GM12878 (cell line): ENCODE results near the gene THTPA. TPM values are rescaled to one million over a fixed set of nuclear protein-coding genes. Genes with fewer than 3 reads are reported as not detected.

ENCODE experiments used
- ATAC-seq: fragments of 200-7000 bp; cut with Tn5 transposase; 3 replicates; pipeline ENCODE4 v1.9.1; 2020; ENCODE audit warnings: mild to moderate bottlenecking, moderate library complexity
- BruUV-seq: library from RNA; stranded (reverse); fragments of 400-500 nt; replicated peaks from 2 replicates; lab custom pipeline; 2021; lab: Mats Ljungman, UMichigan
- CTCF ChIA-PET: fragments of 300-600 bp; sonication (Branson Sonifier 250); formaldehyde crosslinking; extraction: SDS; loops from one replicate; lab custom pipeline; 2021; ENCODE audit warnings: inconsistent platforms; lab: Yijun Ruan, JAX
- POLR2A ChIA-PET: fragments of 350-600 bp; formaldehyde crosslinking; extraction: SDS; loops from one replicate; lab custom pipeline; 2021; ENCODE audit warnings: inconsistent platforms; lab: Charles Lee
- RAD21 ChIA-PET: fragments of 300-600 bp; sonication (Branson Sonifier 250); formaldehyde crosslinking; loops from one replicate; lab custom pipeline; 2023; ENCODE audit warnings: antibody characterized with exemption; ENCODE audit not compliant: unreplicated experiment; lab: Charles Lee
- SMC1A ChIA-PET: fragments of 300-600 bp; sonication (Branson Sonifier 250); formaldehyde crosslinking; loops from one replicate; lab custom pipeline; 2023; ENCODE audit not compliant: unreplicated experiment, uncharacterized antibody; lab: Charles Lee
- DNase-seq: peaks from one replicate; pipeline ENCODE4 v3.0.0-alpha.2; 2011; ENCODE audit warnings: low read depth, low spot score
- FAIRE-seq: peaks from 3 replicates; lab custom pipeline; 2011; peaks lifted over from hg19 to GRCh38; lab: Jason Lieb, UNC
- H2AFZ ChIP-seq: 2 replicates; pipeline ENCODE4 v1.6.0; 2011; ENCODE audit warnings: low read depth, low read length, control low read depth; ENCODE audit not compliant: control insufficient read depth
- H3K27ac ChIP-seq: 2 replicates; pipeline ENCODE4 v1.5.1; 2011; ENCODE audit warnings: control low read depth; ENCODE audit not compliant: control insufficient read depth, insufficient read depth
- H3K27me3 ChIP-seq, 2 experiments: replicated peaks in 1 of 2; 2 replicates each; pipeline versions ENCODE4 v1.6.0 to v1.6.1; 2011; ENCODE audit warnings: low read length in 1 of 2; ENCODE audit not compliant: control insufficient read depth in 2 of 2, insufficient read depth in 2 of 2
- H3K36me3 ChIP-seq, 2 experiments: 2 replicates each; pipeline ENCODE4 v1.5.1; 2011; ENCODE audit warnings: low read length in 1 of 2; ENCODE audit not compliant: control insufficient read depth in 2 of 2, insufficient read depth in 2 of 2
- H3K4me1 ChIP-seq: 2 replicates; pipeline ENCODE4 v1.6.1; 2011; ENCODE audit warnings: mild to moderate bottlenecking, low read length, moderate library complexity, mixed read lengths; ENCODE audit not compliant: control insufficient read depth, insufficient read depth
- H3K4me2 ChIP-seq: 2 replicates; pipeline ENCODE4 v1.6.0; 2011; ENCODE audit warnings: control low read depth; ENCODE audit not compliant: control insufficient read depth, insufficient read depth
- H3K4me3 ChIP-seq: fragments of 200-600 bp; sonication (generic); 2 replicates; pipeline ENCODE4 v1.5.1; 2016
- H3K79me2 ChIP-seq: 2 replicates; pipeline ENCODE4 v1.6.0; 2011; ENCODE audit warnings: low read length; ENCODE audit not compliant: control insufficient read depth, insufficient read depth
- H3K9ac ChIP-seq: 2 replicates; pipeline ENCODE4 v1.8.0; 2011; ENCODE audit warnings: low read length, control low read depth, mixed read lengths; ENCODE audit not compliant: control insufficient read depth, insufficient read depth
- H3K9me3 ChIP-seq: replicated peaks from 3 replicates; pipeline ENCODE4 v1.5.1; 2011; ENCODE audit warnings: mild to moderate bottlenecking, low read length; ENCODE audit not compliant: control insufficient read depth, insufficient read depth
- H4K20me1 ChIP-seq: 2 replicates; pipeline ENCODE4 v1.6.0; 2011; ENCODE audit not compliant: control insufficient read depth, insufficient read depth
- DPF2 ChIP-seq: fragments of 450-650 bp; IDR thresholded peaks from 2 replicates; pipeline ENCODE4 v1.6.1; 2017; ENCODE audit warnings: mild to moderate bottlenecking
- EP300 ChIP-seq, 2 experiments: fragments of 150-350 bp in 1 of 2; IDR thresholded peaks; 2 replicates each; pipeline ENCODE4 v1.6.1; 2011 to 2012; ENCODE audit warnings: low read depth in 2 of 2, low read length in 2 of 2, borderline replicate concordance in 1 of 2, improper control_type of control experiment in 1 of 2, inconsistent platforms in 1 of 2; ENCODE audit not compliant: control insufficient read depth in 1 of 2
- IRF4 ChIP-seq: IDR thresholded peaks from 2 replicates; pipeline ENCODE4 v1.6.1; 2011; ENCODE audit warnings: low read depth, low read length
- NBN ChIP-seq: fragments of 450-650 bp; IDR thresholded peaks from 2 replicates; pipeline ENCODE4 v1.6.1; 2016
- RAD51 ChIP-seq: fragments of 450-650 bp; IDR thresholded peaks from 2 replicates; pipeline ENCODE4 v1.6.1; 2016; ENCODE audit warnings: moderate library complexity, mild to moderate bottlenecking, inconsistent platforms
- TCF7 ChIP-seq: IDR thresholded peaks from 2 replicates; pipeline ENCODE4 v1.6.1; 2014; ENCODE audit warnings: antibody characterized with exemption, borderline replicate concordance
- WRNIP1 ChIP-seq: IDR thresholded peaks from 2 replicates; pipeline ENCODE4 v1.6.1; 2011; ENCODE audit warnings: low read depth, low read length, improper control_type of control experiment, borderline replicate concordance
- WGBS: methylation state at CpG from one replicate; pipeline ENCODE4 v1.1.6; 2016; ENCODE audit warnings: low lambda C conversion rate; ENCODE audit not compliant: insufficient replicate concordance, insufficient coverage; ENCODE audit errors: missing lambda C conversion rate; 5-methylcytosine and 5-hydroxymethylcytosine counted together
- in situ Hi-C: fragments of 300-500 bp; cut with MboI; formaldehyde crosslinking; loops from 9 replicates; pipeline ENCODE4 v1.14.3; 2018; ENCODE audit warnings: mixed read lengths
- intact Hi-C: fragments of 100-400 bp; cut with micrococcal nuclease; formaldehyde crosslinking; loops from one replicate; pipeline ENCODE4 v1.14.2; 2022; ENCODE audit not compliant: unreplicated experiment
- polyA plus RNA-seq, 11 experiments: library from polyadenylated mRNA; depleted of rRNA in 4 of 11; unstranded in 6 of 11; stranded (reverse) in 5 of 11; fragments of >200 nt; fragmentation: Nextera tagmentation in 4 of 11; fragmentation: Illumina TruSeq in 1 of 11; extraction: Ambion mirVana in 4 of 11; extraction: Trizol in 1 of 11; gene quantifications; 1 replicate in 1 of 11; 2 replicates in 10 of 11; pipeline versions ENCODE4 v1.2.1 to v1.2.3, GENCODE V29; 2011 to 2016; ENCODE audit warnings: inconsistent platforms in 2 of 11, missing spikeins in 2 of 11, low read depth in 1 of 11
- total RNA-seq, 4 experiments: library from RNA; depleted of rRNA in 3 of 4; stranded (reverse); fragments of >200 nt in 3 of 4; fragmentation: Illumina TruSeq in 1 of 4; extraction: Trizol in 1 of 4; gene quantifications; 2 replicates each; pipeline versions ENCODE4 v1.2.1 to v1.2.3, GENCODE V29; 2013 to 2021
- TF ChIP-seq, protein P1 (sequence below): fragments of 150-350 bp; IDR thresholded peaks from 2 replicates; pipeline ENCODE4 v1.6.1; 2014; ENCODE audit warnings: mild to moderate bottlenecking, low read depth, low read length
- TF ChIP-seq, protein P2 (sequence below): IDR thresholded peaks from 2 replicates; pipeline ENCODE4 v1.6.1; 2011; ENCODE audit warnings: borderline replicate concordance, low read depth, mild to moderate bottlenecking, moderate library complexity, low read length; ENCODE audit not compliant: insufficient read depth, poor library complexity, severe bottlenecking
- TF ChIP-seq, protein P3 (sequence below): fragments of 450-650 bp; IDR thresholded peaks from 2 replicates; pipeline ENCODE4 v1.6.1; 2017; ENCODE audit warnings: mild to moderate bottlenecking, moderate library complexity
- TF ChIP-seq, protein P4 (sequence below): IDR thresholded peaks from 2 replicates; pipeline ENCODE4 v1.6.1; 2011; ENCODE audit warnings: low read depth, mild to moderate bottlenecking, low read length, moderate library complexity, borderline replicate concordance; ENCODE audit errors: extremely low read depth
- TF ChIP-seq, protein P5 (sequence below): IDR thresholded peaks from 2 replicates; pipeline ENCODE4 v1.6.1; 2012; ENCODE audit warnings: low read depth, low read length, improper control_type of control experiment

Gene THTPA
- total and polyA plus RNA-seq, 10 of the 15 experiments (the other 5 are each of a cell fraction or from before 2014, with no cell fraction given) = 3.1 to 24.9 (median 12.8) TPM

DNA sequence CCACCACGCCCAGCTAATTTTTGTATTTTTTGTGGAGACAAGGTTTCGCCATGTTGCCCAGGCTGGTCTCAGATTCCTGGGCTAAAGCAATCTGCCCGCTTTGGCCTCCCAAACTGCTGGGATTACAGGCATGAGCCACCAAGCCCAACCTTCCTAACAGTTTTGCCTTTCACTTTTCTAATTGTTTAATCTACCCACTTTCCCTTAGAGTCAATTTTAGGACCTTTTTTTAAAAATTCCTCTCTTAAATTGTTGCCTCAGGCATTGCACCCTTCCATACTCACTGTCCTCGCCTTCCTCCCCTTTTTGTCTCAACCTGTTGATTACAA lies 16.0 kb upstream of the THTPA start:
- H3K79me2 ChIP-seq = no peaks in the 10 kb centered on the region
- in situ Hi-C loops = no loop called here

More for the DNA sequence above, 16.0 kb upstream of the THTPA start:
- TF ChIP-seq, protein P1, sequence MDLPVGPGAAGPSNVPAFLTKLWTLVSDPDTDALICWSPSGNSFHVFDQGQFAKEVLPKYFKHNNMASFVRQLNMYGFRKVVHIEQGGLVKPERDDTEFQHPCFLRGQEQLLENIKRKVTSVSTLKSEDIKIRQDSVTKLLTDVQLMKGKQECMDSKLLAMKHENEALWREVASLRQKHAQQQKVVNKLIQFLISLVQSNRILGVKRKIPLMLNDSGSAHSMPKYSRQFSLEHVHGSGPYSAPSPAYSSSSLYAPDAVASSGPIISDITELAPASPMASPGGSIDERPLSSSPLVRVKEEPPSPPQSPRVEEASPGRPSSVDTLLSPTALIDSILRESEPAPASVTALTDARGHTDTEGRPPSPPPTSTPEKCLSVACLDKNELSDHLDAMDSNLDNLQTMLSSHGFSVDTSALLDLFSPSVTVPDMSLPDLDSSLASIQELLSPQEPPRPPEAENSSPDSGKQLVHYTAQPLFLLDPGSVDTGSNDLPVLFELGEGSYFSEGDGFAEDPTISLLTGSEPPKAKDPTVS = no peak
- no peak for TF ChIP-seq NBN
- TF ChIP-seq EP300 (IDR thresholded peaks at IDR 0.05; ENCODE audit: borderline replicate concordance in 1 of 2, control insufficient read depth in 1 of 2, low read depth in 2 of 2, low read length in 2 of 2) = no peak
- TF ChIP-seq, protein P2, sequence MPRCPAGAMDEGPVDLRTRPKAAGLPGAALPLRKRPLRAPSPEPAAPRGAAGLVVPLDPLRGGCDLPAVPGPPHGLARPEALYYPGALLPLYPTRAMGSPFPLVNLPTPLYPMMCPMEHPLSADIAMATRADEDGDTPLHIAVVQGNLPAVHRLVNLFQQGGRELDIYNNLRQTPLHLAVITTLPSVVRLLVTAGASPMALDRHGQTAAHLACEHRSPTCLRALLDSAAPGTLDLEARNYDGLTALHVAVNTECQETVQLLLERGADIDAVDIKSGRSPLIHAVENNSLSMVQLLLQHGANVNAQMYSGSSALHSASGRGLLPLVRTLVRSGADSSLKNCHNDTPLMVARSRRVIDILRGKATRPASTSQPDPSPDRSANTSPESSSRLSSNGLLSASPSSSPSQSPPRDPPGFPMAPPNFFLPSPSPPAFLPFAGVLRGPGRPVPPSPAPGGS = no peak
- TF ChIP-seq DPF2 = no peak
- TF ChIP-seq RAD51 = no peak
- TF ChIP-seq, protein P3, sequence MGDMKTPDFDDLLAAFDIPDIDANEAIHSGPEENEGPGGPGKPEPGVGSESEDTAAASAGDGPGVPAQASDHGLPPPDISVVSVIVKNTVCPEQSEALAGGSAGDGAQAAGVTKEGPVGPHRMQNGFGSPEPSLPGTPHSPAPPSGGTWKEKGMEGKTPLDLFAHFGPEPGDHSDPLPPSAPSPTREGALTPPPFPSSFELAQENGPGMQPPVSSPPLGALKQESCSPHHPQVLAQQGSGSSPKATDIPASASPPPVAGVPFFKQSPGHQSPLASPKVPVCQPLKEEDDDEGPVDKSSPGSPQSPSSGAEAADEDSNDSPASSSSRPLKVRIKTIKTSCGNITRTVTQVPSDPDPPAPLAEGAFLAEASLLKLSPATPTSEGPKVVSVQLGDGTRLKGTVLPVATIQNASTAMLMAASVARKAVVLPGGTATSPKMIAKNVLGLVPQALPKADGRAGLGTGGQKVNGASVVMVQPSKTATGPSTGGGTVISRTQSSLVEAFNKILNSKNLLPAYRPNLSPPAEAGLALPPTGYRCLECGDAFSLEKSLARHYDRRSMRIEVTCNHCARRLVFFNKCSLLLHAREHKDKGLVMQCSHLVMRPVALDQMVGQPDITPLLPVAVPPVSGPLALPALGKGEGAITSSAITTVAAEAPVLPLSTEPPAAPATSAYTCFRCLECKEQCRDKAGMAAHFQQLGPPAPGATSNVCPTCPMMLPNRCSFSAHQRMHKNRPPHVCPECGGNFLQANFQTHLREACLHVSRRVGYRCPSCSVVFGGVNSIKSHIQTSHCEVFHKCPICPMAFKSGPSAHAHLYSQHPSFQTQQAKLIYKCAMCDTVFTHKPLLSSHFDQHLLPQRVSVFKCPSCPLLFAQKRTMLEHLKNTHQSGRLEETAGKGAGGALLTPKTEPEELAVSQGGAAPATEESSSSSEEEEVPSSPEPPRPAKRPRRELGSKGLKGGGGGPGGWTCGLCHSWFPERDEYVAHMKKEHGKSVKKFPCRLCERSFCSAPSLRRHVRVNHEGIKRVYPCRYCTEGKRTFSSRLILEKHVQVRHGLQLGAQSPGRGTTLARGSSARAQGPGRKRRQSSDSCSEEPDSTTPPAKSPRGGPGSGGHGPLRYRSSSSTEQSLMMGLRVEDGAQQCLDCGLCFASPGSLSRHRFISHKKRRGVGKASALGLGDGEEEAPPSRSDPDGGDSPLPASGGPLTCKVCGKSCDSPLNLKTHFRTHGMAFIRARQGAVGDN = no peak
- TF ChIP-seq, protein P4, sequence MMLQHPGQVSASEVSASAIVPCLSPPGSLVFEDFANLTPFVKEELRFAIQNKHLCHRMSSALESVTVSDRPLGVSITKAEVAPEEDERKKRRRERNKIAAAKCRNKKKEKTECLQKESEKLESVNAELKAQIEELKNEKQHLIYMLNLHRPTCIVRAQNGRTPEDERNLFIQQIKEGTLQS = no peak
- TF ChIP-seq, protein P5, sequence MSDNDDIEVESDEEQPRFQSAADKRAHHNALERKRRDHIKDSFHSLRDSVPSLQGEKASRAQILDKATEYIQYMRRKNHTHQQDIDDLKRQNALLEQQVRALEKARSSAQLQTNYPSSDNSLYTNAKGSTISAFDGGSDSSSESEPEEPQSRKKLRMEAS = no peak
- no peak for TF ChIP-seq TCF7
- no peak for TF ChIP-seq WRNIP1
- no peak for TF ChIP-seq IRF4
- DNase-seq (no peak), FAIRE-seq (no peak), ATAC-seq (no peak)
- BruUV-seq = no TSS peak
- RAD21 ChIA-PET = interaction anchor here (1.0 to 1.8 kb wide), 3 partner anchors 18 to 62 kb away, joined by 3 to 4 read pairs (median 4); no protein-coding TSS in a partner anchor
- Histone ChIP-seq H3K4me1 (no peaks in the 10 kb centered on the region), H3K27ac (no peak overlapping the region), H3K9me3 (no peaks in the 10 kb centered on the region), H3K4me3 (no peak overlapping the region), H4K20me1 (no peaks in the 10 kb centered on the region), H3K36me3 (no peaks in the 10 kb centered on the region), H3K9ac (no peak overlapping the region), H3K4me2 (no peak overlapping the region), H2AFZ (no peak overlapping the region), H3K27me3 (no peaks in the 10 kb centered on the region)
- intact Hi-C loops = no loop called here
- SMC1A ChIA-PET = interaction anchor here (2.0 kb wide), 1 partner anchor 65 kb away, joined by 4 read pairs; no protein-coding TSS in a partner anchor
- WGBS = 55% methylated on average over 4 of the region's 4 CpGs
- POLR2A ChIA-PET = interaction anchor here (0.7 kb wide), 1 partner anchor 13 kb away, joined by 3 read pairs; no protein-coding TSS in a partner anchor
- CTCF ChIA-PET = interaction anchor here (0.7 to 11.4 kb wide), 13 partner anchors 8 to 130 kb away, joined by 3 to 131 read pairs (median 7); partner anchors contain the start of gene AP1G2
